HepG2 (cell line): Measurements from ENCODE around the gene RFTN1. TPM values are rescaled to one million over a fixed set of nuclear protein-coding genes. Genes with fewer than 3 reads are reported as not detected.

Experiments
- ARHGAP35 ChIP-seq: sonication (generic); formaldehyde crosslinking; IDR thresholded peaks from 2 replicates; pipeline ENCODE4 v1.9.0; 2022; ENCODE audit warnings: mild to moderate bottlenecking, inconsistent platforms, moderate library complexity, missing genetic modification reagents, borderline replicate concordance
- ATF1 ChIP-seq: IDR thresholded peaks from 2 replicates; pipeline ENCODE4 v1.6.1; 2016; ENCODE audit warnings: mild to moderate bottlenecking, control low read depth
- ATF5 ChIP-seq: sonication (generic); formaldehyde crosslinking; IDR thresholded peaks from 2 replicates; pipeline ENCODE4 v1.4.0; 2020; ENCODE audit warnings: mild to moderate bottlenecking, low read depth, missing genetic modification reagents
- FOXA1 ChIP-seq, 2 experiments: fragments of 450-650 bp in 1 of 2; sonication (generic) in 1 of 2; formaldehyde crosslinking in 1 of 2; IDR thresholded peaks; 2 replicates each; pipeline versions ENCODE4 v1.4.0 to v1.6.1; 2016 to 2020; ENCODE audit warnings: missing genetic modification reagents in 1 of 2
- GTF2F1 ChIP-seq: fragments of 150-350 bp; IDR thresholded peaks from 2 replicates; pipeline ENCODE4 v1.6.1; 2014; ENCODE audit warnings: low read length
- HES4 ChIP-seq: sonication (generic); formaldehyde crosslinking; IDR thresholded peaks from 2 replicates; pipeline ENCODE4 v1.9.0; 2021; ENCODE audit warnings: mild to moderate bottlenecking, missing genetic modification reagents, borderline replicate concordance
- HHEX ChIP-seq: IDR thresholded peaks from 2 replicates; pipeline ENCODE4 v1.6.1; 2016; ENCODE audit warnings: control low read depth
- MTF2 ChIP-seq: sonication (generic); formaldehyde crosslinking; IDR thresholded peaks from 2 replicates; pipeline ENCODE4 v1.5.0; 2020; ENCODE audit warnings: missing genetic modification reagents, borderline replicate concordance
- SRF ChIP-seq: IDR thresholded peaks from 2 replicates; pipeline ENCODE4 v1.6.1; 2011; ENCODE audit warnings: mild to moderate bottlenecking, low read depth, low read length, moderate library complexity
- TBL1XR1 ChIP-seq: fragments of 150-350 bp; IDR thresholded peaks from 2 replicates; pipeline ENCODE4 v1.6.1; 2014; ENCODE audit warnings: borderline replicate concordance, low read length; ENCODE audit not compliant: partially characterized antibody
- TFE3 ChIP-seq: IDR thresholded peaks from 2 replicates; pipeline ENCODE4 v1.6.1; 2016
- THYN1 ChIP-seq: sonication (generic); formaldehyde crosslinking; IDR thresholded peaks from 2 replicates; pipeline ENCODE4 v1.8.1; 2023; ENCODE audit warnings: low read depth, mild to moderate bottlenecking, moderate library complexity, missing genetic modification reagents, borderline replicate concordance
- TRAFD1 ChIP-seq: sonication (generic); formaldehyde crosslinking; IDR thresholded peaks from 2 replicates; pipeline ENCODE4 v1.5.1; 2020; ENCODE audit warnings: missing genetic modification reagents, mild to moderate bottlenecking, borderline replicate concordance
- ZBTB21 ChIP-seq: sonication (generic); formaldehyde crosslinking; IDR thresholded peaks from 2 replicates; pipeline ENCODE4 v1.4.0; 2020; ENCODE audit warnings: missing genetic modification reagents
- ZMAT5 ChIP-seq: sonication (generic); formaldehyde crosslinking; IDR thresholded peaks from 2 replicates; pipeline ENCODE4 v1.5.0; 2020; ENCODE audit warnings: mild to moderate bottlenecking, low read depth, missing genetic modification reagents, borderline replicate concordance
- ZNF20 ChIP-seq: sonication (generic); formaldehyde crosslinking; IDR thresholded peaks from 2 replicates; pipeline ENCODE4 v1.4.0; 2020; ENCODE audit warnings: mild to moderate bottlenecking, moderate library complexity, missing genetic modification reagents
- ZNF333 ChIP-seq: sonication (generic); formaldehyde crosslinking; IDR thresholded peaks from 2 replicates; pipeline ENCODE4 v1.4.0; 2020; ENCODE audit warnings: mild to moderate bottlenecking, missing genetic modification reagents, borderline replicate concordance
- ZNF354B ChIP-seq: sonication (generic); formaldehyde crosslinking; IDR thresholded peaks from 2 replicates; pipeline ENCODE4 v1.8.0; 2022; ENCODE audit warnings: mild to moderate bottlenecking, missing genetic modification reagents
- ZNF367 ChIP-seq: sonication (generic); formaldehyde crosslinking; IDR thresholded peaks from 2 replicates; pipeline ENCODE4 v1.4.0; 2020; ENCODE audit warnings: missing genetic modification reagents, borderline replicate concordance
- ZNF382 ChIP-seq: sonication (generic); formaldehyde crosslinking; IDR thresholded peaks from 2 replicates; pipeline ENCODE4 v1.5.0; 2020; ENCODE audit warnings: missing genetic modification reagents, mild to moderate bottlenecking, borderline replicate concordance
- ZNF614 ChIP-seq: IDR thresholded peaks from 2 replicates; pipeline ENCODE4 v1.6.1; 2018; ENCODE audit warnings: missing biosample characterization, missing genetic modification reagents, inconsistent platforms, borderline replicate concordance
- ZNF777 ChIP-seq: sonication (generic); formaldehyde crosslinking; IDR thresholded peaks from 2 replicates; pipeline ENCODE4 v1.4.0; 2020; ENCODE audit warnings: missing genetic modification reagents
- polyA plus RNA-seq, 8 experiments: library from polyadenylated mRNA; depleted of rRNA in 3 of 8; stranded (reverse) in 7 of 8; unstranded in 1 of 8; fragments of >200 nt; fragmentation: Illumina TruSeq in 4 of 8; extraction: Trizol in 4 of 8; gene quantifications; 2 replicates each; pipeline versions ENCODE4 v1.2.1 to v1.2.3, GENCODE V29; 2011 to 2016; ENCODE audit warnings: low read depth in 4 of 8, missing spikeins in 1 of 8, mixed read lengths in 1 of 8; ENCODE audit not compliant: insufficient read depth in 1 of 8
- total RNA-seq, 5 experiments: library from RNA; depleted of rRNA; stranded (reverse); fragments of >200 nt; fragmentation: Illumina TruSeq; extraction: Trizol; gene quantifications; 2 replicates each; pipeline ENCODE4 v1.2.3, GENCODE V29; 2016; ENCODE audit warnings: low read depth in 1 of 5
- TF ChIP-seq, protein P1 (sequence below): sonication (generic); formaldehyde crosslinking; IDR thresholded peaks from 2 replicates; pipeline ENCODE4 v1.4.0; 2020; ENCODE audit warnings: mild to moderate bottlenecking, missing genetic modification reagents
- TF ChIP-seq, protein P2 (sequence below), 2 experiments: fragments of 450-650 bp in 1 of 2; sonication (generic) in 1 of 2; formaldehyde crosslinking; IDR thresholded peaks; 2 replicates each; pipeline versions ENCODE4 v1.5.0 to v1.8.0; 2020 to 2022; ENCODE audit warnings: mild to moderate bottlenecking in 1 of 2, missing genetic modification reagents in 1 of 2

Gene RFTN1
- total and polyA plus RNA-seq, 2 of the 13 experiments (the other 11 are each of a cell fraction or from before 2014, with no cell fraction given), result not detected

GRCh38 chr3:16332904-16333426 is 180.5 kb downstream of the RFTN1 start (continued):
- TF ChIP-seq, protein P1, sequence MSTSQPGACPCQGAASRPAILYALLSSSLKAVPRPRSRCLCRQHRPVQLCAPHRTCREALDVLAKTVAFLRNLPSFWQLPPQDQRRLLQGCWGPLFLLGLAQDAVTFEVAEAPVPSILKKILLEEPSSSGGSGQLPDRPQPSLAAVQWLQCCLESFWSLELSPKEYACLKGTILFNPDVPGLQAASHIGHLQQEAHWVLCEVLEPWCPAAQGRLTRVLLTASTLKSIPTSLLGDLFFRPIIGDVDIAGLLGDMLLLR (CRISPR knock-in tag), result no peak
- TF ChIP-seq TFE3 (CRISPR knock-in tag) (peak; percentile 38; the same call in 1 of the 2 replicates), HHEX (CRISPR knock-in tag) (peak; percentile 82), ZNF367 (CRISPR knock-in tag) (no peak), ZNF333 (CRISPR knock-in tag) (no peak), ZMAT5 (CRISPR knock-in tag) (no peak), THYN1 (CRISPR knock-in tag) (no peak), HES4 (CRISPR knock-in tag) (no peak), ATF1 (CRISPR knock-in tag) (no peak; the same call in 1 of the 2 replicates), ZNF614 (CRISPR knock-in tag) (peak; percentile 78; the same call in 1 of the 2 replicates), ZNF20 (CRISPR knock-in tag) (no peak), FOXA1 (IDR thresholded peaks at IDR 0.05) (peak; percentile 63), FOXA1 (CRISPR knock-in tag; IDR thresholded peaks at IDR 0.05) (peak; percentile 69), ZNF382 (CRISPR knock-in tag) (no peak), ZBTB21 (CRISPR knock-in tag) (no peak), TBL1XR1 (peak; percentile 68), MTF2 (CRISPR knock-in tag) (no peak), ATF5 (CRISPR knock-in tag) (no peak), SRF (no peak), TRAFD1 (CRISPR knock-in tag) (no peak), ZNF777 (CRISPR knock-in tag) (no peak), ARHGAP35 (no peak), ZNF354B (CRISPR knock-in tag) (no peak), GTF2F1 (no peak)
- TF ChIP-seq, protein P2, sequence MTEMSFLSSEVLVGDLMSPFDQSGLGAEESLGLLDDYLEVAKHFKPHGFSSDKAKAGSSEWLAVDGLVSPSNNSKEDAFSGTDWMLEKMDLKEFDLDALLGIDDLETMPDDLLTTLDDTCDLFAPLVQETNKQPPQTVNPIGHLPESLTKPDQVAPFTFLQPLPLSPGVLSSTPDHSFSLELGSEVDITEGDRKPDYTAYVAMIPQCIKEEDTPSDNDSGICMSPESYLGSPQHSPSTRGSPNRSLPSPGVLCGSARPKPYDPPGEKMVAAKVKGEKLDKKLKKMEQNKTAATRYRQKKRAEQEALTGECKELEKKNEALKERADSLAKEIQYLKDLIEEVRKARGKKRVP (CRISPR knock-in tag; IDR thresholded peaks at IDR 0.05), result peak in 1 of 2 experiments; percentile 53; a peak in 1 of 4 replicates
